ENCODE results near the gene PIP4K2A.

DNA sequence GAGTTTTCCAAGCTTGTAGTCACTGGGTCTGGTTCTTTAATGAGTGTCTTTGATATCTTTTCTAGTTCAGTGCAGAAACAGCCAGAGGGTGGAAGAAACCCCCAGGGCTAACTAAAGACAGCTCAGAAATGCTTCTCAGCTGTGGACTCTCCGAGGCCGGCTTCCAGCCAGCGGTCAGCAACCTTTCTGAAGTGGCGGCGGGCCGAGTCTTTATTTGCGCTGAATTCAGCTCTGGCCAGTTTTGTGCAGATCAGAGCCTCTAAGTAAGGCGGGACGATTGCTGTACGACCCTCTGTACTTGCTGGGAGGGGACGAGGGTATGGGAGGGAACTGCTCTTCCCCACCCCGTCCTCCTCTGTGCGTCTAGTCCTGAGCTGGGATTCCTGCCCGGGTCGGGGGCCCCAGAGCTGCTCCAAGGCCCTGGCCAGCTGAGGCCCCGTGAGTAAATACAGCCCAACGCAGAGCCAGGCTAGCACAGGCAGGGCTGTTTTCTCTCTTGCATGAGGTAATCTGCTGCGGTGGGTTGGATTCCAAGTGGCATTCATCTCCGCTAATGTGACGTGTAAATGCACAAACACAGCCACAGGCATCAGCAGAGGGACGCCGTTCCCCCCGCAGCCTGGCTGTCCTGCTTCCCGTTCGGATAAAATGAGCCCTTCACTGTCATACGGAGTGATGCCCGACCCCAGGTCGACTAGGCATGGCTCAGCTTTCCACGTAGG is 159.8 kb downstream of the PIP4K2A start:
- TF ChIP-seq CTCF (conservative IDR thresholded peaks at IDR 0.05) (no peak), EZH2 (IDR thresholded peaks at IDR 0.05; ENCODE audit: low read depth) (no peak)
